ENCODE results near the gene PPP2R2C. TPM values are rescaled to one million over a fixed set of nuclear protein-coding genes. Genes with fewer than 3 reads are reported as not detected.

The PPP2R2C gene
- polyA plus RNA-seq, 1 donor (not counting 4 experiments of a cell fraction or from before 2014, with no cell fraction given), result 12.3 TPM

- TF ChIP-seq CTCF (optimal IDR thresholded peaks at IDR 0.05 in 1 of 3, IDR thresholded peaks at IDR 0.05 in 1 of 3, conservative IDR thresholded peaks at IDR 0.05 in 1 of 3; ENCODE audit: extremely low read depth in 1 of 3, insufficient read depth in 2 of 3, low read length in 3 of 3) (no peak), EZH2 (IDR thresholded peaks at IDR 0.05; ENCODE audit: low read length) (no peak)
- dilution Hi-C loops (cut with MboI; ENCODE audit: extremely low pct_ligation_motif_present, low sequenced_read_pairs), result no loop called here
- Histone ChIP-seq H3K4me1 (ENCODE audit: control insufficient read depth, extremely low read depth, insufficient read depth, low read length) (peaks cover 9% of the 10 kb centered on the region), H3K27me3 (ENCODE audit: control insufficient read depth, extremely low read depth, insufficient read depth, low read length) (no peaks in the 10 kb centered on the region), H4K20me1 (ENCODE audit: control insufficient read depth, extremely low read depth, insufficient read depth, low read length) (no peaks in the 10 kb centered on the region), H3K9me1 (ENCODE audit: control insufficient read depth, extremely low read depth, insufficient read depth, low read length) (no peaks in the 10 kb centered on the region), H2AFZ (ENCODE audit: control insufficient read depth, low read length) (no peak overlapping the region), H3K36me3 (ENCODE audit: control insufficient read depth in 2 of 2, extremely low read depth in 1 of 2, insufficient read depth in 2 of 2, low read length in 2 of 2) (peaks cover 0 to 2% of the 10 kb centered on the region in 2 experiments), H3K9me3 (ENCODE audit: control insufficient read depth, low read depth, low read length) (no peaks in the 10 kb centered on the region), H3K4me3 (ENCODE audit: control insufficient read depth in 2 of 3, extremely low read depth in 1 of 3, insufficient read depth in 2 of 3, low read depth in 1 of 3, low read length in 3 of 3) (no peak overlapping the region), H3K79me2 (ENCODE audit: control insufficient read depth, insufficient read depth, low read length) (no peaks in the 10 kb centered on the region), H3K9ac (ENCODE audit: control insufficient read depth, extremely low read depth, insufficient read depth, low read length) (no peak overlapping the region), H3K4me2 (ENCODE audit: control insufficient read depth, extremely low read depth, insufficient read depth, low read depth, low read length) (no peak overlapping the region), H3K27ac (ENCODE audit: control insufficient read depth, insufficient read depth, low read length) (no peak overlapping the region)
- DNase-seq (ENCODE audit: low read depth, low spot score), result no peak
- no peak for FAIRE-seq
These were observed 124.8 kb downstream of the PPP2R2C start for GRCh38 chr4:6347511-6348045.

- Histone ChIP-seq H3K4me3 (ENCODE audit: control insufficient read depth in 2 of 3, extremely low read depth in 1 of 3, insufficient read depth in 2 of 3, low read depth in 1 of 3, low read length in 3 of 3) (no peak overlapping the region), H3K27ac (ENCODE audit: control insufficient read depth, insufficient read depth, low read length) (no peak overlapping the region), H3K9ac (ENCODE audit: control insufficient read depth, extremely low read depth, insufficient read depth, low read length) (no peak overlapping the region), H3K4me1 (ENCODE audit: control insufficient read depth, extremely low read depth, insufficient read depth, low read length) (peaks cover 9% of the 10 kb centered on the region), H3K9me3 (ENCODE audit: control insufficient read depth, low read depth, low read length) (no peaks in the 10 kb centered on the region), H3K4me2 (ENCODE audit: control insufficient read depth, extremely low read depth, insufficient read depth, low read depth, low read length) (no peak overlapping the region), H3K79me2 (ENCODE audit: control insufficient read depth, insufficient read depth, low read length) (no peaks in the 10 kb centered on the region), H3K9me1 (ENCODE audit: control insufficient read depth, extremely low read depth, insufficient read depth, low read length) (no peaks in the 10 kb centered on the region), H3K27me3 (ENCODE audit: control insufficient read depth, extremely low read depth, insufficient read depth, low read length) (no peaks in the 10 kb centered on the region), H4K20me1 (ENCODE audit: control insufficient read depth, extremely low read depth, insufficient read depth, low read length) (no peaks in the 10 kb centered on the region), H2AFZ (ENCODE audit: control insufficient read depth, low read length) (no peak overlapping the region), H3K36me3 (ENCODE audit: control insufficient read depth in 2 of 2, extremely low read depth in 1 of 2, insufficient read depth in 2 of 2, low read length in 2 of 2) (peaks cover 0 to 2% of the 10 kb centered on the region in 2 experiments)
- dilution Hi-C loops (cut with MboI; ENCODE audit: extremely low pct_ligation_motif_present, low sequenced_read_pairs), result no loop called here
- DNase-seq (ENCODE audit: low read depth, low spot score) (no peak), FAIRE-seq (no peak)
- TF ChIP-seq CTCF (optimal IDR thresholded peaks at IDR 0.05 in 1 of 3, IDR thresholded peaks at IDR 0.05 in 1 of 3, conservative IDR thresholded peaks at IDR 0.05 in 1 of 3; ENCODE audit: extremely low read depth in 1 of 3, insufficient read depth in 2 of 3, low read length in 3 of 3) (no peak), EZH2 (IDR thresholded peaks at IDR 0.05; ENCODE audit: low read length) (no peak)
These were observed 125.9 kb downstream of the PPP2R2C start for GRCh38 chr4:6346373-6347110.
